ENCODE data around the gene PLLP.

The PLLP gene

DNA sequence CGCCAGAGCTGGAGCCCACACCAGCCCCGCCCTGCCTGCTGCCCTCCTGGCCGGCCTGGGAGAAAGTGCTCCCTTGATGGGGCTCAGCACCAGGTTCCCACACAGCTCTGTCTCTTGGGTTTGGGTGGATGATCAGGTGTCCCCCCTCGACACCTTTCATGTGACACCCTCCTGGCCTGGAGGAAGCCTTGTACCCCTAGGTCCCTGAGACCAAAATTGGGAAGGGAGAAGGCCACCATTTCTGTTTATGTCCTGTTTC is 19.4 kb upstream of the PLLP start:
- TF ChIP-seq SIN3A (IDR thresholded peaks at IDR 0.05; ENCODE audit: borderline replicate concordance, insufficient read depth, low read length) (no peak), REST (IDR thresholded peaks at IDR 0.05; ENCODE audit: insufficient read depth in 1 of 2, low read depth in 2 of 2, low read length in 2 of 2) (no peak), FOXP2 (optimal IDR thresholded peaks at IDR 0.05; ENCODE audit: borderline replicate concordance, extremely low read depth, extremely low read length, insufficient read depth) (no peak), TAF1 (IDR thresholded peaks at IDR 0.05; ENCODE audit: borderline replicate concordance, insufficient read depth, low read length) (no peak), POLR2AphosphoS5 (IDR thresholded peaks at IDR 0.05; ENCODE audit: low read depth, low read length) (no peak)

DNA sequence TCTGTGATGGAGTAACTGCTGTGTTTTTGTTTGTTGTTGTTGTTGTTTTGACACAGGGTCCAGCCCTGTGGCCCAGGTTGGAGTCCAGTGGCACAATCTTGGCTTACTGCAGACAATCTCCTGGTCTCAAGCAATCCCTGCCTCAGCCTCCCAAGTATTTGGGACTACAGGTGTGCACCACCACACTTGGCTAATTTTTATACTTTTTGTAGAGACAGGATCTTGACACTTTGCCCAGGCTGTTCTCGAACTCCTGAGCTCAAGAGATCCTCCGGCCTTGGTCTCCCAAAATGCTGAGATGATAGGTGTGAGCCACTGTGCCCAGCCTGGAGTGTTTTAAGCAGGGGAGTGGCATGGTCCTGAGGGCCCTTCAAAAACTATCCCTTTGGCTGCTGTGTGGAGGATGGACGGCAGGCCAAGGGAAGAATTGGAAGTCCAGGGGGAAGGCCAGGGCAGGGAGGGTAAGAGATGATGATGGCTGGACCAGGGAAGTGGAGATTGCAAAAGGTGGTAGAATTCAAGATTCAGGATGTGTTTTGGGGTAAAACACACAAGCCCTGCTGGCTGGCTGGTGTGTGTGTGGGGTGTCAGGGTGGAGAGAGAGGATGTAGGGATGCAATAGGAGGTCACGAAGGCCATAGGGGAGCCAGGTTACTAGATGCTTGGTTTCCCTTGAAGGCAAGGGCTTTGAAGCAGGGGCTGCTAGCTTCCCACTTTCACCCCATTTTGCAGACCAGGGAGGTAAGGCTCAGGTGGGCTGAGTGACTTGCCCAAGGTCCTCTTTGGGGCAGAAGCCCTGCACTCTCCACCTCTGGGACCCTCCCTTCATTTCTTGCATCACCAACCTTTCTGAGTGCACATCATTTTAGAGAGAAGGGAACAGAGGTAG is 18.8 kb upstream of the PLLP start:
- TF ChIP-seq REST (IDR thresholded peaks at IDR 0.05; ENCODE audit: insufficient read depth in 1 of 2, low read depth in 2 of 2, low read length in 2 of 2), result no peak
- TF ChIP-seq SIN3A (IDR thresholded peaks at IDR 0.05; ENCODE audit: borderline replicate concordance, insufficient read depth, low read length), result no peak
- no peak for TF ChIP-seq FOXP2 (optimal IDR thresholded peaks at IDR 0.05; ENCODE audit: borderline replicate concordance, extremely low read depth, extremely low read length, insufficient read depth)
- no peak for TF ChIP-seq POLR2AphosphoS5 (IDR thresholded peaks at IDR 0.05; ENCODE audit: low read depth, low read length)
- no peak for TF ChIP-seq TAF1 (IDR thresholded peaks at IDR 0.05; ENCODE audit: borderline replicate concordance, insufficient read depth, low read length)

DNA sequence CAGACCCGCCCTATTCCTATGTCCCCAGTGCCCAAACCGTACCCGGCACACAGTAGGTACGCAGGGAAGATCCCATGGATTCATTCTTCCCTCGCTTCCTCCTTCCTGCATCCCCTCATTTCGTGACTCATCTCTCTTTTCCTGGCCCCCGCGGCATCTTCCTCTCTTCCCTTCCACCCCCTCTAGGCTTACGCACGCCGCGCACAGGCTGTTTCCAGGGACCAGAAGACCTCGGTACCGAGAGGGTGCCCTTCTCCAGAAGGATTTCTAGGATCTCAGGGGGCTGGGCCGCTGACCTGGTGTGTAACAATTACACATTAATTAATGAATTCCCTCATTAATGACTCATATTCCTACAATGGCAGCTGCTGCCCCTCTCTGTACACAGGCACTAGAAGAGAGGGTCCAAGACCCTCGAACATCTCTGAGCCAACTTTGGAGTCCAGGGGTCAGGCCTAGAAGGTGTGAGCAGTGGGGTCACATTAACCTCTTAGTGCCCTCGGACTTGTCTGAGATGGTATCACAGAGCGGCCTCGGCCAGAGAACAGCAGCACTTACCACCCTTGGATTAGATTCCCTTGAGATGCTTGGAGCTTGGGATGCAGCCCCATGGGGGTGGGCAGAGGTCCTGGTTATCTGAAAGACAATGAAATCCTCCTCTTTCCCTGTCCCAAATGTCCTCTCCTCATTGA is 16.8 kb upstream of the PLLP start:
- TF ChIP-seq POLR2AphosphoS5 (IDR thresholded peaks at IDR 0.05; ENCODE audit: low read depth, low read length), result no peak
- TF ChIP-seq REST (IDR thresholded peaks at IDR 0.05; ENCODE audit: insufficient read depth in 1 of 2, low read depth in 2 of 2, low read length in 2 of 2), result no peak
- TF ChIP-seq FOXP2 (optimal IDR thresholded peaks at IDR 0.05; ENCODE audit: borderline replicate concordance, extremely low read depth, extremely low read length, insufficient read depth), result no peak
- no peak for TF ChIP-seq TAF1 (IDR thresholded peaks at IDR 0.05; ENCODE audit: borderline replicate concordance, insufficient read depth, low read length)
- no peak for TF ChIP-seq SIN3A (IDR thresholded peaks at IDR 0.05; ENCODE audit: borderline replicate concordance, insufficient read depth, low read length)

DNA sequence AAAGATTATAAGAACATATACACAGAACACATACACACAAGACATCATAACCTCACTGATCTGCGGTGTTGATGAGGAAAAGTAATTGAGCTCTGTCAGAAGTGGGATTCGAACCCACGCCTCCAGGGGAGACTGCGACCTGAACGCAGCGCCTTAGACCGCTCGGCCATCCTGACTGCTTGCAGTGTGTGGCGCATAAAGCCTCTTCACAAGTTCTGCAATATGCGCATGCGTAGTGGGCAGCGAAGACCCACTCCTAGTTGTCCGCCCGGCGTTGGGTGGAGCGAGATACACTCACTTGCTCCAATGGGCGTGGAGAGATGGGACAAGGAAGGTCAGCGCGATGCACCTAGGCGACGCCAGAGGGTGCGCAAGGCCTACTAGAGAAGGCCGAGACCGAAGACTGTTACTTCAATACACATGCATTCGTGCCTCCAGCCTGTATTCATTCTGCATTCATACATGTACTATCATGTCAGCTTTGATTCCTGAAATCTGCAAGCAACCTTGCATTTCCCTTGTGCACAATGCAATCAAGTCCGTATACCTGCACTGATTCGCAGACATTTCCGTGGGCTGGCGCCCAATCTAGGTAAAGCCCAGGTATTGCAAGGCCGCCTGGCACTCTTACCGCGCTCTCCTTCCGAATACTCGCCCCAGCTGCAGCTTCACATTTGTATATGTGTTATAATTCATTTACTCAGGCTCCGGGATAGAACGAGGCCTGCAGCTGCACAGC is 16.1 kb upstream of the PLLP start:
- TF ChIP-seq FOXP2 (optimal IDR thresholded peaks at IDR 0.05; ENCODE audit: borderline replicate concordance, extremely low read depth, extremely low read length, insufficient read depth), result peak; percentile 80
- no peak for TF ChIP-seq REST (IDR thresholded peaks at IDR 0.05; ENCODE audit: insufficient read depth in 1 of 2, low read depth in 2 of 2, low read length in 2 of 2)
- TF ChIP-seq TAF1 (IDR thresholded peaks at IDR 0.05; ENCODE audit: borderline replicate concordance, insufficient read depth, low read length), result no peak
- no peak for TF ChIP-seq POLR2AphosphoS5 (IDR thresholded peaks at IDR 0.05; ENCODE audit: low read depth, low read length)
- TF ChIP-seq SIN3A (IDR thresholded peaks at IDR 0.05; ENCODE audit: borderline replicate concordance, insufficient read depth, low read length), result no peak

Measured in PFSK-1 (cell line).